AG04450 (cell line): ENCODE data around the gene DCTN2. TPM values are rescaled to one million over a fixed set of nuclear protein-coding genes. Genes with fewer than 3 reads are reported as not detected.
"Not testable (repeated sequence)": the region's sequence is repeated elsewhere in the genome, so short reads cannot be mapped to it uniquely, and the experiment has no call there.

ENCODE experiments used
- CTCF ChIA-PET: fragments of 300-600, 350-600 bp; formaldehyde crosslinking; extraction: SDS; loops from one replicate; lab custom pipeline; 2022; ENCODE audit warnings: antibody characterized with exemption, inconsistent platforms; lab: Charles Lee
- POLR2A ChIA-PET: fragments of 350-600 bp; formaldehyde crosslinking; extraction: SDS; loops from one replicate; lab custom pipeline; 2021; ENCODE audit warnings: antibody characterized with exemption, inconsistent platforms; lab: Yijun Ruan, JAX
- DNase-seq: peaks from one replicate; pipeline ENCODE4 v3.0.0-alpha.2; 2011; ENCODE audit warnings: low read depth, low spot score
- H3K27ac ChIP-seq: one replicate; pipeline ENCODE4 v1.5.1; 2012; ENCODE audit warnings: low read depth, low read length, control low read depth
- H3K27me3 ChIP-seq: one replicate; pipeline ENCODE4 v1.6.0; 2012; ENCODE audit warnings: low read length; ENCODE audit not compliant: control insufficient read depth, insufficient read depth
- H3K4me3 ChIP-seq: 2 replicates; pipeline ENCODE4 v1.5.1; 2011; ENCODE audit warnings: mild to moderate bottlenecking, low read depth, low read length, control low read depth
- H3K9me3 ChIP-seq: 2 replicates; pipeline ENCODE4 v1.5.1; 2012; ENCODE audit warnings: low read length; ENCODE audit not compliant: control insufficient read depth, insufficient read depth
- CTCF ChIP-seq: IDR thresholded peaks from 2 replicates; pipeline ENCODE4 v1.5.1; 2011; ENCODE audit warnings: low read depth, low read length, control low read depth, inconsistent platforms
- polyA plus RNA-seq: library from polyadenylated mRNA; depleted of rRNA; stranded (reverse); fragments of >200 nt; gene quantifications from 2 replicates; pipeline ENCODE4 v1.2.3, GENCODE V29; 2011

Gene DCTN2
- polyA plus RNA-seq, 1 experiment: 160 TPM

- peak overlapping the region; percentile 98 for H3K27ac ChIP-seq
- no peak for TF ChIP-seq CTCF
- H3K27me3 ChIP-seq: no peaks in the 10 kb centered on the region
- peaks cover 5% of the 10 kb centered on the region; the same call in 1 of the 2 replicates for H3K9me3 ChIP-seq
- no peak for DNase-seq
- ChIA-PET POLR2A (interaction anchor here (0.7 to 1.5 kb wide), 7 partner anchors 18 to 91 kb away, joined by 3 to 10 read pairs (median 4); partner anchors contain the start of genes ARHGEF25 and DCTN2), CTCF (interaction anchor here (1.0 kb wide), 1 partner anchor 61 kb away, joined by 4 read pairs; the partner anchor contains the start of gene GLI1)
- H3K4me3 ChIP-seq: peak overlapping the region; percentile 100
Measured at GRCh38 chr12:57519796-57520052, 27.3 kb downstream of the DCTN2 start.

- no peak for TF ChIP-seq CTCF
- H3K27ac ChIP-seq: peak overlapping the region; percentile 98
- ChIA-PET POLR2A (interaction anchor here (1.0 to 1.5 kb wide), 2 partner anchors 44 to 60 kb away, joined by 3 to 4 read pairs; no protein-coding TSS in a partner anchor), CTCF (interaction anchor here (1.0 kb wide), 1 partner anchor 60 kb away, joined by 4 read pairs; the partner anchor contains the start of gene GLI1)
- no peak for DNase-seq
- peaks cover 5% of the 10 kb centered on the region; the same call in 1 of the 2 replicates for H3K9me3 ChIP-seq
- H3K4me3 ChIP-seq: peak overlapping the region; percentile 100
- no peaks in the 10 kb centered on the region for H3K27me3 ChIP-seq
Measured at GRCh38 chr12:57518920-57519795, 27.8 kb downstream of the DCTN2 start.

GRCh38 chr12:57518176-57518919, 28.6 kb downstream of the DCTN2 start:
- H3K4me3 ChIP-seq: peak overlapping the region; percentile 100
- POLR2A ChIA-PET: interaction anchor here (0.6 to 0.7 kb wide), 2 partner anchors 212 to 1023 kb away, joined by 3 read pairs; no protein-coding TSS in a partner anchor
- peak overlapping the region; percentile 47 for H3K27ac ChIP-seq
- H3K9me3 ChIP-seq: peaks cover 5% of the 10 kb centered on the region; the same call in 1 of the 2 replicates
- no peaks in the 10 kb centered on the region for H3K27me3 ChIP-seq
- no peak for DNase-seq
- TF ChIP-seq CTCF: no peak
- CTCF ChIA-PET: interaction anchor here (1.0 to 1.8 kb wide), 3 partner anchors 56 to 60 kb away, joined by 3 to 5 read pairs (median 4); partner anchors contain the start of gene GLI1

GRCh38 chr12:57517718-57518117, 29.3 kb downstream of the DCTN2 start:
- not testable (repeated sequence) for H3K9me3 ChIP-seq, DNase-seq, H3K27me3 ChIP-seq
- peak overlapping the region; percentile 47 for H3K27ac ChIP-seq
- H3K4me3 ChIP-seq: peak overlapping the region; percentile 100
- POLR2A ChIA-PET: interaction anchor here (0.6 kb wide), 1 partner anchor 211 kb away, joined by 3 read pairs; no protein-coding TSS in a partner anchor
- CTCF ChIA-PET: interaction anchor here (0.6 to 1.8 kb wide), 4 partner anchors 42 to 176 kb away, joined by 3 to 6 read pairs (median 4); no protein-coding TSS in a partner anchor

GRCh38 chr12:57517187-57517586, 29.8 kb downstream of the DCTN2 start:
- no peak for TF ChIP-seq CTCF
- Histone ChIP-seq H3K9me3 (peaks cover 5% of the 10 kb centered on the region; the same call in 1 of the 2 replicates), H3K27ac (no peak overlapping the region), H3K4me3 (peak overlapping the region; percentile 23; the same call in 1 of the 2 replicates), H3K27me3 (no peaks in the 10 kb centered on the region)
- ChIA-PET CTCF (interaction anchor here (0.6 to 1.8 kb wide), 3 partner anchors 42 to 176 kb away, joined by 3 to 6 read pairs (median 5); no protein-coding TSS in a partner anchor), POLR2A (no interaction called here)
- no peak for DNase-seq
